DMS 273 treated with DMSO at 0.1 percent for 48 hours (cell line): ENCODE results near the gene LRMDA.

Experiments
- DNase-seq: peaks from one replicate; lab custom pipeline; 2025; lab: John Stamatoyannopoulos, UW

LRMDA gene

DNA sequence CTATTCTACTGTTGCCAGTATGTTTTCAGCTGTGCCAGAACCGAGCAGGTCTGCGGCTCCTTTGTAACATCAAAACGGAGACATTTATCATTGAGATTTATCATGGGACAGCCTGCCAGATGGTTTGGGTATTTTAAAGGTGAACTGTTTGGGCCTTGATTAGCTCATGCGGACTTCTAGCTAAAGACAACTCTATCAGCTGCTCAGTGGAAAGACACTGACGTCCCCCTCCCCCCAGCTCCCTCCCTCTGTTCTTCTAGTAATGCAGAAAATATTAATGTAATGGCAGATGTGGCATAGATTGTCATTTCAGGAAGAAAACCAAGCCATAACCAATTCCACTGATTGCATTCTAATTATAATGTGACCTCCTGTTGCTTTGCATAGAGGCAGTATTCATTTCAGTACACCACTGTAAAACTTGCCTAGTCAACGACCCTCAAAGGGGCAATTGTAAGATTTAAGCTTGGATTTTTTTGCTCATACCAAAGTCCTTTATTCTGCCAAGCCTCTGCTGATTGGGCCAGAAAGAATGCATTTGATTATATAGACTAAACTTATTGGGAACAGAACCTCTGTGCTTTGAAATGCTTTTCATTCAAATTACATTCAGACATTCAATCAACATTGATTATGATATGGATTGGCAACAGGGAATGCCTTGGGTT is 966.8 kb downstream of the LRMDA start:
- peak; percentile 55 for DNase-seq

DNA sequence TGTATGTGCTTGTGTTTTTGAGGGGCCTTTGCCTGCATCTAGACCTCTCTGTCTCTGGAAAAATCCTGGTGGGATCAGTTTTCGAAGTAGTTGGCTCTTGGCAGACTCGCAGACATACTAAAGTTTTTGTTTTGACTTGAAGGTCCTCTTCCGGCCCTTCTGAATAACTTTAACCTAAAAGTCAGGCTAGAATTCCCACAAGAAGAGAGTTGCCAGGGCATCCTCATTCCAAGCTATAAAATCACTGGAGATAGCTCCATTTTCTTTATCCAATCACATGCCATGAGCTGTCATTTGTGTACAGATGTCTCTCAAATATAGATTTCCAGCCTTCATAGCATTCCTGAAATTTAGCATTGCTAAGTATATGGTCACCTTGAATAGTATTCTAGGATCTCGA is 967.8 kb downstream of the LRMDA start:
- no peak for DNase-seq

DNA sequence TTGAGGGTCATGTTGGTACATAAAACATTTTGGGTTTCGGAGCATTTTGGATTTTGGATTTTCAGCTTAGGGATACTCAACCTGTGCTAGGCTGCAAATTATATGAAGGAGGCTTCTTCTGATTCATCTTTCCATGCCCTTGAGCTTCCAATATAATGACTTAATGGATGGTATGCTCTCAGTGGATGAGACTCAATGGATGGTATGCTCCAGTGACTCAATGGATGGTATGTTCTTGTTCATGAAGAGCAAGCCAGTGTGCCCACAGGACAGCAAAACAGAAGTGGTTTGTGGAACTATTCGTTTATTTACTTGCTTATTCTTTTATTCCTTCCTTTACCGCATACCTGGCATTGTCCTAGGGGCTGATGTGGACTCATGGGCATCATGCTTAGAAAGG is 969.6 kb downstream of the LRMDA start:
- no peak for DNase-seq

DNA sequence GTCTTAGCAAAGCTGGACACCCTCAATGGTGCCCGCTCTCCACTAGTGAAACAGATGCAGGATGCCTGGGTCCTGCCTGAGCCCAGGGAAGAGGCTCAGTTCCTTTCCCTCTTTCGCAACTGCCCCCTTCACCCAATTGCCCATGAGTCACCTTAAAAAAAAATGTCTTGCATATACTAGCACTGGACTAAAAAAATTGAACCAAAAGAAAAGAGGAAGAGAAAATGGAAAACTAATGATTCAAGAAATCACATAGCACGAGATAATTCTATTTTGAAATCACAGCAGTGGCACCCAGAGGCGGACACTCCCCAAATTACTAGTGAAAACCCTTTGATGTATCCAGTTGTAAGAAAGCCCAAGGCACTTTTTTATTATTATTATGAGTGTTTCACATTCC is 972.5 kb downstream of the LRMDA start:
- DNase-seq: no peak

DNA sequence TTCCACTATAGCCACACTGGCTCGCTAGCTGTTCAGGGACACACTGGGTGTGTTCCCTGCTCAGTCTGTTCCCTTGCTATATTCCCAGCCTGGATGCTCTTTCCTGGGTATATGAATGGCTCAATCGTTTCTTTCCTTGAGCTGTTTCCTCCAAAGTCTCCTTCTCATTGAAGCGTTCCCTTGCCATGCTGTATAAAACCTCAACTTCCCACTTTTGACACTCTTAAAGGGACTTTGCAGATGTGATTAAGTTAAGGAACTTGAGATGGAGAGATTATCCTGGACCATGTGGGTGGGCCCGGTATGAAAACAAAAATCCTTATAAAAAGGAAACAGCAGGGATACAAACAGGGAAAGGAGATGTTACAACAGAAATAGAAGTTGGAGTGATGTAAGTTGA is 973.1 kb downstream of the LRMDA start:
- no peak for DNase-seq

DNA sequence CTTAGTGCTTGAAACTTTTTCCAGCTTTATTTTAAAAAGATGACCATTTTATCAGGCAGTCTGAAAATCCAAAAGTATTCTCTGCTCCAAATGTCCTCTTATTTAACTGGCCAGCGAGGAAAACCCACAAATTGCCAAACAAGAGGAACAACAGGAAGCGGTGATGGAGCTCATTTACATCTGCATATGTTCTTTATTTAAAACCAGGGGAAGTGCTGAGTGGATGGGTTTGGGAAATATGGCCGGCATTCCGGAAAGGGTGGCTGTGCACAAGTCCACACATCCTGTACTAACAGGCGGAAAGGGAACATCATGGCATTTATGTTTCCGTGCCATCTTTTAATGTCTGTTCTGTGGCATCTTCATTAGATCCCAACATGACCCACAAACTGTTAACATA is 974.5 kb downstream of the LRMDA start:
- DNase-seq: no peak

DNA sequence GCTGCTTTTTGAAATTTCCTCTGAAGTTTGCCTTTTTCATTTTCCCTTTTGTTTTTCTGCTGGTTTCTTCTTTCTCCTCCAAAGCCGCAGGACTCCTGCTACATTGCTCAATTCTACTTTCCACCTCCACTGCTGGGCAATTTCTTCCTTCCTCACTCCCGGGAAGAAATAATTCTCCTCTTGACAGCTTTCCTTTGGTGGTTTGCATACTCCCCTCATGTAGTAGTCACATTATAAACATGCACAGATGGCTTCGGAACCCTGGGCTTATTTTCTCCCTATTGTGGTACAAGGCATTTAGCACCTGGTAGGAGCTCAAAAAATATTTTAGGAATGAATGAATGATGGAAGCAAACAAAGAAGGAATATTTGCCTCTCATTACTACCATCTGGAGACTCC is 977.2 kb downstream of the LRMDA start:
- DNase-seq: no peak

DNA sequence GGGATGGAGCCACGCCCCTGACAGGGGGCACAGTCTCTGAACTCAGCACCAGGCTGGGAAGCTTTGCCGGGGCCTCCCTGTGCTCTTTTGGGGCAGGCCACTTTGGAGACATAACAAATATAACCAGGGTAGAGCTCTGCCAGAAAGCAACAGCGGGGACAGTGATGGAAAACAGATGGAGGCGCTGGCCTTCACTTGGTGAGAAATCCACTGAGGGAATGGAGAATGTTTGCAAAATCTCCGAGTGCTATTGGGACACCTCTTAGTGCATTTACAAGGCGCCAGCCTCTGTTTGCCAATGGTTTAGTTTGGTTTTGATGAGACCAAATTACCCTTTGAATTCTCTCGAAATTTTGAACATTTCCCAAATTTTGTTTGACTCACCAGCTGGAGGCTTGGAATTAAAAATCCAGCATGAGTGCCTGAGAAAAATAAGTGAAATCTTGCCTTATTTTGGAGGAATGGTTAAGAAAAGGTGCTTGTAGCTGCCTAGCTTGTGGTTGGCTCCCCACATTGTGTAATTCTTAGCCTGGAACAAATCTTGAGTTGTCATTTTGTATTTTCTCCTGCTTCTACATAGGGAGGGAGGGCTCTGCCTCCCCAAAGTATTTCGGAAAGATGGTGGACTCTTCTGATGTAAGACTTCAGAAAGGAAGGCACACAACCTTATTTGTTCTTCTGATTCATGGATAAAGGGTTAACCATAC is 980.5 kb downstream of the LRMDA start:
- no peak for DNase-seq

DNA sequence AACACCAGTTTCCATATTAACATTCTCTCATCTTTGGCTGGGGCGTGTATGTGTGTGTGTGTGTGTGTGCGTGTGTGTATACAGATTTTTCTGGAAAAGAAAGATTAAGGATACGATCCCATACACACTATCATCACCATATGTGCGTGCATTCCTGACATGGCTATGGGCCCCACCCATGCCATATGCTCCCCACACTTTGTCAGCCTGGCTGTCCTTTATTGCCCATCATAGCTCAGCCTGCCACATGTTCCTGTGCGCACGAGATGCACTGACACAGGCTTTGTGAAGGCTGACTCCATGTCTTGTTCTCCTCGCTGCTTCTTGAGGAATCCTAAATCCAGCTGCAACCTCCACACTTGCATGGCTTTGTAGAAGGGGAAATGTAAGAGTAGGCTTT is 984.1 kb downstream of the LRMDA start:
- no peak for DNase-seq

DNA sequence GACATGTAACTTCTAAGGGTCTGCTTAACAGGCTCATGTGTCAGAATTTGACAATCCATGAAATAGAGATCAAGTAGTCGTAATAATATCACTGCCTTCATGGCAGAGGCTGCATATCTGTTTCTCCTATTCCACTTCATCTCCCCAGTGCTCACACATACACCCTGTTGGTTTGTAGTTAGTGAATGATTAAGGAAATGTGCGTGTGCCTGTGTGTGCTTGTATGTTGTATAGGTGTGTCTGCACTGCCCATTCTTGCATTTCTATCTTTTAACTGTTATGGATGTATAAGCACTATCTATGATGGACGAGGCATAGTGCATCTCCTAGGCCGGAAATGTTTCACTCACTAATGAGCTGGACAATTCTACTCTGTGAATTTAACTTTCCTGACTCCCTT is 985.2 kb downstream of the LRMDA start:
- no peak for DNase-seq

DNA sequence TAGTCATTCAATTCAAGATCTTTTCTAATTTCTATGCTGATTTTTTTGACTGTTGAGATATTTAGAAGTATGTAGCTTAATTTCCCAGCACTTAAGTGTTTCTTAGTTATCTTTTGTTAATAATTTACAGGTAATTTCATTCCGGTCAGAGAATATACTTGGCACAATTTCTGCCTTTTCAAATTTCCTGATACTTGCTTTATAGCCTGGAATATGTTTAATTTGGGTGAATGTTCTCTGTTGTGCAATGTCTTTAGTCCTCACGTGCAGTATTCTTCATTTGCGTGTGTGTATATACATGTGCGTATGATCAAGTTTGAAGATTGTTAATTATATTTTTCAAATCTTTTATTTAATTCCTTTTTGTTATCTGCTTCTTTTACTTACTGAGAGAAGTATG is 989.3 kb downstream of the LRMDA start:
- DNase-seq: no peak

DNA sequence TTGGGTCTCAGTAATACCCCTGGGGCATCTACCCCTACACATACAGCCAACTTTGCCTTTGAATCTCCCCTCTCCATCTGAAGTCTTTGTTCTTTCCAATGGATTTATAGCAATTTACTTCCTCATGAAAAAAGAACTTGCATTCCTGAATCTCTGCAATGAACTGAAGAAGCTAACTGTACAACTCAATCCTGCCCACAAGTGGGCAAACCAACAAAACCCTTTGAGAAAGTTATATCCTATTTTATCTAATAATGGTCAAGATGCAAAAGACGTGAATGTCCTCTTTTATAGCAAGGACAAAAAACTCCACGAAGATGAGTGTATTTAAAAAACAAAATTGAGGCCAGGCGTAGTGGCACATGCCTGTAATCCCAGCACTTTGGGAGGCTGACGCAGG is 991.3 kb downstream of the LRMDA start:
- DNase-seq: no peak

DNA sequence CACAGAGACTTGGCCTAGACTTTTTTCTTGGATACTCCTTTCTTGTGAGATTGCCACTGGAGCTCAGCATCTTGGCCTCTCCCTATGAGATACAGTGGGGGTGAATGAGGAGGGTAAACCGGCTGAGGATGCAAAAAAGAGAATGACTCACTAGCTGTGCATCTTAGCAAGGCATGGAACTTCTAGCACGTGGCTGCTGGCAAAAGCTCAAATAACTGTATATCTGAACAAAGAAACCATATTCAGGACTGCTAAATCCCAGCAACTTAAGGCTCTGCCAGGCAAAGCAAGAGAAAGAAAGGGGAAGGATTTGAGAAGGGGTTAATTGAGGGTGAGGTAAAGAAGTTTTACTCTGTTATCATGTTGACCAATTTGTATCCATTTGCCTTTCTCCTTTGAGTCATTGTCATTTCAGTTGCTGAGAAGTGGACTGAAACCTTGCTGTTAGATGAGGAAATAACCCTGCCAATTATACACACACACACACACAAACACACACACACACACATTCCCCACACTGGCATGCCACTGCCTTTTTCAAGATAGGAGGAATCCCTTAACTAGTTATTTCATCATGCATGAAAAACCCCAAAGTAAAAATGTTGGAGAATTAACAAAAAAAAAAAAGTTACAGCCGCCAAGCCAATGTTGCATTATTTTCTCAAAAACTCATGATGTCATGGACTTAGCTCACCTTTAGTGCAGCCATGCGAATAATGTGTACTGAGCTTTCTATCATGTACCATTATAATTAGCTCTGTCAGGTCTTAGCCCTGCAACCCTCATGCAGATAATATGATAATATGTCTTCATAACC is 997.3 kb downstream of the LRMDA start:
- no peak for DNase-seq

DNA sequence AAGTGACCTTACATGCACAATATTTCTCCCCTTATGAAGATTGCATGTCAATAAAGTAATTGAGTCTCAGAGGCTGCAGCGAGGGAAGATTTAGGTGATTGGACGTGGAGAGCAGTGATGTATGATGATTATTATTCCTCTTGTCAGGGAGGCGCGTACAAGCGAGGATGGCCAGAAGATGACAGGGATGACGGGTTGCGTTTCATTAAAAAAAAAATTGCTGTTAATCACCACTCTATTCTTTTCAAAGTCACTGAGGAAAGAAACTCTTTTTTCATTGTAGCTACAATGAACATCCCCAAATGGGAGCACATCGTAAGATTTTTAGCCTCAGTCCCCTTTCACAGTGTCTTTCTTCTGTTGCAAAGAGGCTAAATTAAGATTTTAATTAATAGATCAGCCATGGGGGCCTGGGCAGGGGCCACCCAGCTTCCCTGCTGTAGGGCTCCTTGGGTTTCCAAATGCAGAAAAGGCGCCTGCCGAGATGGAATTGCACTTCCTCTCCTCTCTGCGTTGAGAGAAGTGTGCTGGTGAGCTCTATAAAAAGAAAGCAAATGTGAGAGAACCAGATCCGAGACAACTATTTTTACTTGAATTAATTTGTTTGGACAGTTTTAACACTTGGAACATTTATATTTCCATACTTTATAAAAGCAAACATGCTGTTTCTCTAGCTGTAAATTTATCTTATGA is 998.1 kb downstream of the LRMDA start:
- no peak for DNase-seq

DNA sequence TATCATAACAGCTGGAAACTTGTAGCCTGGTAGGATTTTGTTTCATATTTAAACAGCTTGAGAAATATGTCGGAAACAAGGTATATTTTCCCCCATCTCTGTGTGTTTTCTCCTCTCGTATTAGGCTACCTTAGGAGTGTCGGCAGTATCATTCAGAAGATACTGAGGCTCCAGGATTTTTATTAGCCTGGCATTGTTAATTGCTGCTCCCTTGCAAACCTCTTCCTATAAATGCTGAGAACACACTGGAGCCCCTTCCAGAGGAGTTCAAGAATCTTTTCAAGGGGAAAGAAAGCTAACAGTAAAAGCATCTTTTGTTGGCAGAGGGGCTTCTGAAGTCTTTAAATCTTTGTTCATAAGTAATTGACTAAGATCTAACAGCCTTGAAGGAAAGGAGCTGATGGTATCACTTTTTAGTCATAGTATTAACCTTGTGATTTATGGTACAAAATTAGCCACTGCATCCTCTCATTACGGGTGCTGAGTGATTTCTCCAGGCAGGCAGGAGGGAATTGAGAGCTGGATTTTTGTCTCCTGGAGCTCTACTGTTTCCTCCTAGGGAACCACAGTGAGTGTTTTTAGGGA is 998.7 kb downstream of the LRMDA start:
- DNase-seq: no peak

DNA sequence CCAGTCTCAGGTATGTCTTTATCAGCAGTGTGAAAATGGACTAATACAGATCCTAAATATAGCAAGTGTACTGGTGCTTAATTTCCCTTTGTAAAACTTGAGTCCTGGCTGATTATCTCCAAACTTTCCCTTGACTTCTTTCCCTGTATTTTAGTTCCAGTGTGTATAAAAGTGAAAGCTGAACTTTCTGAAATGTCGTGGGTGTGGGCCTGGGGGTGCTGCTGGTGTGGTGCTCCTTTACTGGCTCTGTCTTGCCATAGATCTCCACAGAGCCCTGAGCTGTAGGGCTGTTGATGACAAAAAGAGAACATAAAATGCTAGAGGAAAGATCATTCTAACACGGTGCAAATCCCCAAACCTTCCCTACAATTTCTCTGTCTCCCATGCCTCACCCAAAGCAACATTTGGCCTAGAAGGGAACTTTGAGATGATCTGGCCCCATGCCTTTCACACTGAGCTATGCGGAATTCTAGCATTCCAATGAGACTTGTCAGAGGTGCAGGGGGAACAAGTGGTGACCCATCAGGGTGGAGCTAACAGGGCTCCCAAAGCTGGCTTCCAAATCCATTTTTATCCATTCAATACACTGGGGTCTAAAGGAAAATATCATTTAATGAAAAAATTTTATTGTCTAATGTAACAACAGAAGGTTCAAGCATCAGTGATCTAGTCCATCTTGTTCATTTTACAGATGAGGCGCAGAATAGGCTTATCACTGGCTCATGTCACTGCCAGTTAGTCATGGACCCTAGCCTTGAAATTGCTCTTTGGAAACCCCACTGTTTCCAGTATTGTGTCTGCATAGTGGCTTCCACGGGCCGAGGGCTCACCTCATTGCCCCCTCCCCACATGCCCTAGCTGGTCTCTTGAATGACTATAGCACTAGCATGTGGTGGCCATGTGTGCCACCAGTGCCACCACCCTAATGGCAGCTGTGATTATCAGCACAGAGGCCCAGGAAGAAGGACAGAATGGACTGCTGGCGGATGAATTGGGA is 1000.9 kb downstream of the LRMDA start:
- no peak for DNase-seq

DNA sequence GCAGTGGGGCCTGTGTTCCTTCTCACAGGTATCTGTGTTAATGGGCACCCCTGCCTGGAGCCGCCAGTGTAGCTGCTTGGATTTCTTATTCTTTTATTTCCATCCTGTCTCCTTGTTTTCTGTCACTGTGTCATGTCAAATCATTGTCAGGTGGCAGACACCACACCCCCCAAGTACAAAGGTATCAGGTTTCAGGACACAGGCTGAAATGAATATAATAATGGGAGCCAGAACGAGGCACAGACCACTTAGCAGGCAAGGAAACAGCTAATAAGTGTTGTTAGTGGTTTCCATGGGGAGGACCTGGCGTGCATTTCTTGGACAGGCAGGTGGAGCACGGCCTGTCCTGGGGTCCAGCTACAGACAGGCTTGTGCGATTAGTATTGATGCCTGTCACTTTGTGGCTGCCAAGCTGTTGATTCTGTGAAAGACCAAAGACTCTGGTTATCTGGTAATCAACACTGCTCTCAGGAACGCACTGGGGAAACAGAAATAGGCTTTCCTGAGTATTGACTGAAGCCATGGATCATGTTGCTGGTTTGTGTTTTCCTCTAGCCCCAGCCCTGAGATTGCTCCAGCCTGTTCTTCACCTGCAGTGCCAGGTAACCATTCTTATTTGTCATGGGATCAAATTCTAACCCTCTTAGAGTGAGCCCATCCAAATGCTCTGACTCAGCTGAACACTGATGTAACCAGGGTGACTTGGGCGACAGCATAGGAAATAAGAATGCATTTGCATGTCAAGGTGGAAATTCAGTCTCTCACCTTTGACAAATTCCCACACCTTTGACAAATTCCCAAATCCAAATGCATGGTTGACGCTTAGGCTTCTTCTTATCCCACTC is 1002.0 kb downstream of the LRMDA start:
- DNase-seq: no peak

DNA sequence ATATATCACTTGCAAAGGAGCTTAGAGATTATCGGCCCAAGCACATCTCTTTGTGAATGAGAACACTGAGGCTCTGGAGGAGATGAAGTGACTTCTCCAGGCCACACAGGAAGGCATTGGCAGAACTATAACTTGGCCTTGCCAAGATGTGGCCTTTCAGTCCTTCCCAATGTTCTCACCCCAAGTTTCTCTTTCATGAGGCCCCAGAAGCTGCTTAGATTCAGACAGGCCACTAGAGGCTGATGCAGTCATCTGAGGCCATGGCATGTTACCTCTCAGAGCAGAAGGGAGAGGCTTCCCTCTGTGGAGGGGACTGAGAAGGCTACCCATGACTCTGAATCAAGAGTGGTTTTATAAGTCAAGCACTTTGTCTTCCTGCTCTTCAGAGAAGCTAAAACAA is 1003.7 kb downstream of the LRMDA start:
- no peak for DNase-seq

DNA sequence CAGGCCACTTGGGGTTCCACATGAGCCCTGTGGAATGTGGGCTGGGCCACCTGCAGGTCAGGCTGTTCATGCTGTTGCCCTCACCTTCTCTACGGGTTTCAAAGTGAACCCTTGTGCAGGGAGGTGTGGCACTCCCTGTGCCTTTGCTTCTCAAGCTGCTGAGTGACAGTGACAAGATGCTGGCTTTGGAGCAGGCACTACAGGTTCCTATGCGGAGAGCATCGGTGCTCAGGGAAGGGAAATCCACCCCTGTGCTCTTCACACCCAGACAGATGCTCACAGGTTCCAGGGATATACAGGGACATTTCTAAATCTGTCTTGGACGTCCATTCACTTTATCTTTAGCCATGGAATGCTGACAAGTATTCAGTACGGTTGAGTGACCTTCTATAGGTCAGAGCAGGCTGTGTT is 1005.0 kb downstream of the LRMDA start:
- no peak for DNase-seq

DNA sequence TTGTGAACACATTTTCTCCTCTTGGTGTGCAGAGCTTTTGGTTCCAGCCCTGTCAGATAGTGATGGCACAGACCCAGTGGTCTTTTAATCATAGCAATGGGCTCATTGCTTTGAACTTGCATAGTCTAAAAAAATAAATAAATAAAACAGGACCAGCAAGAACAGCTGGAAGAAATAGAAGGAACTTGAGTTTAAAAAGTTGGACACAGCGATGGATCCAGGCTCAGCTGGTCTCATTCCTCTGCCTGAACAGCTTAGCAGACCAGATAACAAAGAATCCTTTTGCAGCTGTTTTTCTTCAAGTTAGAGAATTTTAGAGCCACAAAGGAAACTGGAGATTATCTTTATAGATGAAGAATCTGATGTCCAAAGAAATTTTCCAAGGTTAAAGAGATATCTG is 1005.6 kb downstream of the LRMDA start:
- DNase-seq: no peak
